AML-193 (cell line): ENCODE results near the gene RABGGTA.

Experiments used
- DNase-seq, 2 experiments: peaks; one replicate each; lab custom pipeline; 2025; lab: John Stamatoyannopoulos, UW

The RABGGTA gene

DNA sequence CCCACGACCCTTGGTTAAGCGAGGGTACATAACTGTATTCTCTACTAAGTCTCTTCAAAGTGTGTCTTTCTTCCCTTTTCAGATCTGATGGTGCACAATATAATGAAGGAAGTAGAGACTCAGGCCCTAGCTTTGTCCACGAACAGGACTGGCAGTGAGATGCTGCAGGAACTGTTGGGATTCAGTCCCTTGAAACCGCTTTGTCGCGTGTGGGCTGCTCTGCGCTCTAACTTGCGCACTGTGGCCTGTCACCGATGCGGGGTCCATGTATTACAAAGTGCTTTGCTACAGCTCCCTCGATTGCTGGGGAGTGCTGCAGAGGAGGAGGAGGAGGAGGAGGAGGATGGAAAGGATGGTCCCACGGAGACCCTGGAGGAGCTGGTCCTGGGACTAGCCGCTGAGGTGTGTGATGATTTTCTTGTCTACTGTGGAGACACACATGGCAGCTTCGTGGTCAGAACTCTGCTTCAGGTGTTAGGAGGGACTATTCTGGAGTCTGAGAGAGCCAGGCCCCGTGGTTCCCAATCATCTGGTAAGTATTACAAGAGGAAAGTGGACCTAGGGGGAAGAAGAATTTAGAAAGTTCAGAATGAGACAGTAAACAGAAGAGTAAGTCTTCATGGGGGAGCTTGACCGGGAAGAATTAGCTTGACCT is 29.1 kb upstream of the RABGGTA start:
- DNase-seq = no peak

DNA sequence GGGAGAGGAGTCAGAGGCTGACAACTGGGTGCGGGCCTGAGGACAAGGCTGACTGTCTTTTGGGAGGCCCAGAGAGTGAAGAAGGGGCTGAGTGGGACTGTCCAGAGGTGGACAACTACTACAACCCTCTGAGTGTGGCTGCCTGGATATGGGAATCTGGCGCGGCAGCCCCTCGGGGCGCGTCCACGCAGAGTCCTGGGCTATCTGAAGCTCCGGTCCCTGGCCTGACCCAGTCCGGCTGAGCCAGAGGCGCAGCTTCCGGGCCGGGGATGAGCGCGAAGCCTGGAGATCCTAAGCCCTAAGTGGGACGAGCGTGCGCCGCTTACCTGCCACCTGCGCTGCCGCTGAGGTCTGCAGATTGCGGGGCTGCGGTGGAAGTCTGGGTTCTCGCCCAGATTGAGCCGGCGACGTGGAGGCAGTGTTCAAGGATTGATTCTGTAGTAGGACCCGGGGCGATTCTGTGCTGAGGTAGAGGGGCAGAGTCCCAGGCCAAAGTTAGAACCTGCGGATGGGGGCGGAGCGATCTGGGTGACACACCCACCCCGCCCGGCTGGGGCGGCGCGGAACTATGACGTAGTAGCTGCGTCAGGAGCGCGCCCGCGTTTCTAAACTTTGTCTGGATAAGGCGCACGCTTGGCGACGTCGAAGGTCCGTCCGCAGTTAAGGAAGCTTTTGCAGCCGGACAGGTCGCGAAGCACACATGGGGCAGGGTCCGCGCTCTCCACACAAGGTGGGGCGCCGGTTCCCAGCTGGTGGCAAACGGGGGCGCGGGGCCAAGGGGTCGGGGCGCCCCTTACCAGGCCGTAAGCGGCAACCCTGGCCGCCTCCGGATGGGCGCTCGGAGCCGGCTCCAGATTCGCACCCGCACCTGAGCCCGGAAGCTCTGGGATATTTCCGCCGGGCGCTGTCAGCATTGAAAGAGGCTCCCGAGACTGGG is 28.1 kb upstream of the RABGGTA start, which contains the start of the genes DHRS1 and NOP9:
DHRS1 (minus strand) TSS at position 526 of the 937 bp plus-strand sequence. CDS start 674 bp downstream, outside the sequence.
NOP9 (plus strand) TSS at position 596 of the 937 bp plus-strand sequence; CDS start at position 701, 105 bp downstream.
- peak; percentile 72 to 84 for DNase-seq

DNA sequence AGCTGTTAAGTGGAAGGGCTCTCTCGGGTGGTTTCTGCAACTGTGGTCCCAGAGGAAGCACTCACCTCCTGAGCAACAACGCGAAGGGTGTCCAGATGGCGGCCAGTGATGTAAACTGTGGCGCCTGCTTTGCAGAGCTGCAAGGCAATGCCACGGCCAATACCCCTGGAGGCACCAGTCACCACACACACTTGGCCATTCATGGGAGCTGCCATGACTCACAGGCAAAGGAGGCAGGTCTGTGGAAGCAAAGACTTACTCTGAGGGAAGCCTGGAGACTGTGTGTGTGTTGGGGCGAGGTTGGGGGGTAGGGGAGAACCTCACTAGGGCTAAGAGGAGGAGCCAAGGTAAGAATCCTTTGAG is 27.5 kb upstream of the RABGGTA start:
- DNase-seq = no peak

DNA sequence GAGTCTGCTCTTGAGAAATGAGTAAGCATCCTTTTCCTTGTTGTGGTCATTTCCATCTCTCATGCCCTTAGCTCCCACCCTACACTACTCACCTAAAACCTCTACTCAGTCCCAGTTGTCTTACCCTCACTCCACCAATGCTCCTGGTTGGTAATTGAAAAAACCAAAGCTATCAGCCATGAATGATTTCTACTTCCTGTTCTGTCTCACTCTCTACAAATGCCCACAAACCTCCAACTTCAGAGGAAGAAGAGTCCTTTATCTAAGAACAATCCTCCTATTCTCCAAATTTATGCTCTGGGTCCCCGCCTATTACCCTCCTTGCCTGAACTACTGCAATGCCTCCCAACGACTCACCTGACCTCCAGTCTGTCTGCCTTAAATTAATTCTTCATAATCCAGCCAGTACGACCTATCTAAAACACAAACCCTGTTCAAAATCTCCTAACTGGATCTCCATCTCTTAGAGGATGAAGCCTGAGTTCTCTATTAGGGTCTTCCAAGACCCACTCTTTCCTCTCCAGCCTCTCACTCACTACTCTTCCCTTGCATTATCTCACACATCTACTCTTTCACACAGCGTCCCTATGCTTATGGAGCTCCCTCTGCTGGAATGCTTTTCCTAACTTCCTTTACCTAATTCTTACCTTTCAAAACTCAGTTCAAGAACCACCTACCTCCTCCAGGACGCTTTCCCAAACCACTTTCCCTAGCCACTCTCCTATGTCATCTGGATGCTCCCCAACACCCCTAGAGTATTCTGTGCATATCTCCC is 26.0 kb upstream of the RABGGTA start:
- DNase-seq = peak; percentile 36 to 39

DNA sequence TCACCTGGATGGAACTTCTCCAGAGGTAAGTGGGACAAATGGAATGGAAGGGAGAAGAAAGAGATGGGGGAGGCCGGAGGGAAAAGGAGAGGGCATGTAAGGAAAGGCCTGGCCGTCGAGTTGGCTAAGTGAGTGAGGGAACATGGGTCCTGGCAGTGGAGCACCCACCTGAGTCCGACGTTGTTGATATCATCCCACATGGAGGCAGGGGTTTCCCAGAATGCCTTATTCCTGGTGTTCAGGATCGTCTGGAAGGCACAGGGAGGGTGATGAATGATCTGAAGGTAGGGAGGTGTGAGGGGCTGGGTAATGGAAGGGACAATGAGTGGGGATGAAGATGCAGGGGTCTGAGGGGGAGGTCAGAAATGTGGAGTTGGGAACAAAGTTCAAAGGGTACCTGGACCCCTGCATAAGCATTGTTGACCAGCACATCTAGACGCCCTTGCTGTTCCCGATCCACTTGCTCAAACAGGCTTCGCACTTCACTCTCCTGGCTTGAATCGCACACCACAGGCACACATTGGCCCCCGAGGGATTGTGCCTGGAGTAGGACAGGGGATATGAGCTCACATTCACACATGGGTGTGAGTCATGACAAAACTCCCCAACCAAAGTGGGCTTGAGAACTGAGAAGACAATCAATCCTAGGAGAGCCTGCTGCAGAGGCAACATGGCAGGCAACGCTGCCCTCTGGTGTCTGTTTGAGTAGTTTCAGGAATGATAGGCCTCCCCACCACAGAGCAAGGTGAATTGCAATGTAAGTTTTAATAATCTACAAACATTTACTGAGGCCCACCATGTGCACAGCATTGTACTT is 25.2 kb upstream of the RABGGTA start:
- DNase-seq = peak; percentile 59 to 66

DNA sequence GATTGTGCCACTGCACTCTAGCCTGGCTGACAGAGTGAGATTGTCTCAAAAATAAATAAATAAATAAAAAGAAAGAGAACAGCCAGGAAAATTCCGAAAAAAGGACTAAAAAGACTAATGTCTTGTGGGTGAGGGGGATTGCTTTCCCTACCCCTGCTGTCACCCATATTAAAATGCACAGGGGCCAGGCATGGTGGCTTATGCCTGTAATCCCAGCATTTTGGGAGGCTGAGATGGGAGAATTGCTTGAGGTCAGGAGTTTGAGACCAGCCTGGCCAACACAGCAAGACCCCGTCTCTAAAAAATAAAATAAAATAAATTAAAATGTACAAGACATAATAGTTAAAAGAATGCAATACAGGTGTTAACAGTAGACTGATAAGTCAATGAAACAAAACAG is 22.1 kb upstream of the RABGGTA start:
- no peak for DNase-seq

DNA sequence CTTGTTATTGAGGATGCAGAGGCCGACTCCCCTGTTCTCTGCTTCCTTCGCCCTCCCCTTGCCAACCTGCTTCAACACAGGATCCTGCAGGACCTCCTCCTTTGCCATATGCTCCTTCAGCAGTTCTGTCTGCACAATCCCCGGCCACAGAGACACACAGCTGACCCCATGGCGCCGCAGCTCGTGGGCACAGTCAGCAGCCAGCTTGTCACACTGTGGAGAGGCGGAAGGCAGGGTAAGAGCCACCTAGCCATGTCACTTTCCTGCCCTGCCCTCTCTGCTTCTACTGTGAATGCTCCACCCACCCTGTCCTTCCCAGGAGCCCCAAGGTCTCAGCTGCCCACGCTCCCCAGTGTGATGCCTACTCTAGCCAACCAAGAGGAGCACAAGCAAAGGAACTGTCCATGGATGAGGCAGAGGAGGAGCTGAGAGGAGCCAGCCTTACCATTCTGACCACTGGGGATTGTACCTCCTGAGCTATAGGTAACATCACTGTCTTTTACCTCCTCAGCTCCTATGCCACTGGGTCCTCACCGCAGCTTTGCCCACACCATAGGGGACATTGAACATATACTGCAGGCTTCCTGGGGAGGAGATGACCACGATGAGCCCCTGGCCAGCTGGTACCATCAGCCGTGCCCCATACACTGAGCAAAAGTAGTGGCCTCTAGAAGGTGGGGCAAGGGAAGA is 20.9 kb upstream of the RABGGTA start:
- no peak for DNase-seq

DNA sequence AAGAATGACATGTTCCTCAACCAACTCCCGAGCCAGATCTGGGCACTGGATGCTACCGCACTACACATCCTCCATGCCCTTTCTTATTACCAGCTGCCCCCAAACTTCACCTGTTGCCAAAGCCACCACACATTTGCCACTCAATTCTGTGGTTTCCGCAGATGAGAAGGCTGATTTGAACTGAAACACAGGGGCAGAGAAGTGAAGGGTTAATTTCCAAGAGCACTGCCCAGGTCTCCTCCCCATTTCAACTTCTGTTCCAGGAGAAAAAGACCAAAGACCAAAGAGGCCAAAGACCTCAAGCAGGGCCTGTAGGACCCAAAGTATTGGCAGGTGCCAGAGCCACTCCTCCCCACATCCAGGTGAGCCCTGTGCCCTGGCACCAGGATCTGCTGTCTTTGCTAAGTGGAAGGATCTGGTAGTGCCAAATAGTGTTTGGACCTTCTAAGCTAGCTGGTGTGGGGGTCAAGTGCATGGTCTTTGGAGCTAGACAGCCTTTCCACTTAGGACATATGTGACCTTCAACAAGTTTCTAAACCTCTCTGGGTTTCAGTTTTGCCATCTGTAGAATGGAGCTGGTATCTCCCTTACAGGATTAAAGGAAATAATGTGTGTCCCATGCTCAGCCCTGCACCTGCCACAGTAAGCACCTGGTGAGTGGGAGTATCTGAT is 20.2 kb upstream of the RABGGTA start:
- DNase-seq = no peak

DNA sequence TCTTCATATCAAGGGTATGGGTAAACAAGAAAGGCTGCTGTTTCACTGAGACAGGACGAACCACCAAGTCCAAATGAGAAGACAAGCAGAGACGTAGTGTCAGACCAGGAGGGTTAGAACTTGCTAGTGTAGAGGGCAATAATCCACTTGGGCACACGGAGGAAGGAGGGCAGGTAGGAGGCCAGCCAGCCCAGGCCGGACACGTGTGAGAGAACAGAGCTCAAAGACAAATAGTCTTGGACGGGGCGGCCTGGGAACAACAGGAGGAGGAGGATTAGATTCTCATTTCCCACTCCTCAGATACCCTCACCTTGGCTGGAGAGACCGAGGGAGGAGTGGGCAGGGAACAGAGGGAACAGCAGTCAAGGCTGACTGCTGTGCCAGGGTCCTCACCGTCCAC is 19.3 kb upstream of the RABGGTA start:
- no peak for DNase-seq

DNA sequence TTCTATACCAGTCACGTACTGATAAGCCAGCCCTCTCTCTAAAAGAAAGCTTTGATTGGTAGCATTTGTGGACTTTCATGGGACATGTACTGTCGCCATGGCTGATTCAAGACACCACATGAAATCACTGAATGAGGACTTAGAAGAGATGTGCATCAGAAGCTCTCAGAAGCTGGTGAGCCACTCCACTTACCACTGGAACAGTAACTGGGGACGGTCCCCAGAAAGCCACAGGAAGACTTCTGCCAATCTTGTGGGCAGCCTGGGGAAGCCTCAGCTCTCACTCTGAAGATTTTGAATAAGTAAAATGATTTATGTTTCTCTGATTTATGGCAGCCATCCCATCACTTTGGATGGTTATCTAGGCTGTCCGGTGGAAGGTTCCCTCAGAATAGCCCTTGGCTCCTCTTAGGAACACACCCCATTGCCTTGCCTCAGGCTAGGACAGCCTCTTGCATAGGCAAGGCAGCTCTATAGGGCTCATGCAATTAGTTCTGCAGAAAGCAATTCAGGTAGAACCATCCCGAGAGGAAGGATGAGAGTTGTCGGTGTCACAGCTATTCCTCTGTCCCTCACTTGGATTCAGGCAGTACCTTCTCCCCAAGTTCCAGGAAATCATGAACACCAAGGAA is 18.4 kb upstream of the RABGGTA start:
- DNase-seq = no peak

DNA sequence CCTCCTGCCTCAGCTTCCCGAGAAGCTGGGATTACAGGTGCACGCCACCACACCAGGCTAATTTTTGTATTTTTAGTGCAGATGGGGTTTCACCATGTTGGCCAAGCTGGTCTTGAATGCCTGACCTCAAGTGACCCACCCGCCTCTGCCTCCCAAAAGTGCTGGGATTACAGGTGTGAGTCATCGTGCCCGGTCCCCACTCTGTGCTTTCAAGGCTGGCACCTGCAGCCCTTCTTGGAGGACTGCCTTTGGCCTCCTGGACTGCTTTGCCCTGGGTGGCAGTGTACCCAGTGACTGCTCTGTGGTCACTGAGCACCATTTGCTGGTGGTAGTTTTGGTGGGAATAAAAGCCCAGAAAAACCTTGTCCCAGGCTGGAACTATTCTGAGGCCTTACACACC is 15.6 kb upstream of the RABGGTA start:
- no peak for DNase-seq

DNA sequence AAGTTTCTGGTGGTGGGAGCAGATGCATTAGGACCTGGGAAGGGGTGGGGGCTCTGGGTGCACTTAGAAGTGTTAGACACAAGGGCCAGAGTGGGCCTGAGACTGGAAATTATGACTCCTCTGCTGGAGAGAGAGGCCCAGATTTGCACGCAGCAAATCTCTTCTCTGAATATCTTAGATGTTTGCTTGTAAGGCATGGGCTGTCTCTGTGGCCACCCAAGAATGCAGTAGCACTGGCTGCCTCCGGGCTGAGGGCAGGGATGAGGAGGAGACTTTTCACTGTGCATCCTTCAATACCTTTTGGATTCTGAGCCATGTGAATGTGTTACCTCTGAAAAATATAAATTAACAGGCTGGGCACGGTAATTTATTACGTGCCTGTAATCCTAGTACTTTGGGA is 14.0 kb upstream of the RABGGTA start:
- no peak for DNase-seq

DNA sequence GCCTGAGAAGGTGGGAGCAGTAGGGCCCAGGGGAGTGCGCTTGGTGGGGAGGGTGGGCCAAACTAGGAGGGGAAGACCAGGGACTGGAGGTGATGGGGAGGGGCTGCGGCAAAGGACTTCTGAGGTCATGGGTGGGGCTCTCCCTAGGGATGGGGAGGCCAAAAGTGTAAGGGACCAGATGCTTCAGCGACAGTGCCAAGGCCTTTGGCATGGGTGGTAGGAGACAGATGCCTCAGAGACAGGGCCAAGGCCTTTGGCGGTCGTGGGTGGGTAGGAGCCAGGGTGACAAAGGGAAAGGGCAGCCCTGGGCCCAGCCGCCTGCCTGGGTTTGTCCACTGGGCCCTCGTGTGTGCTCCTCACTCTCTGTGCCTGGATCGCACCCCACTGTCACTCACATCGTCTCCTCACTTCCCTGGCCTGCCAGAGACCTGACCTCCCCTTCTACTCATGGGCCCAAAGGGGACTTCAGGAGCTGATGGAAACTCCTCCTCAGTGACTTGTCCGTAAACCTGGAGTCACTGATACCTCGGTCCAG is 13.2 kb upstream of the RABGGTA start:
- no peak for DNase-seq

DNA sequence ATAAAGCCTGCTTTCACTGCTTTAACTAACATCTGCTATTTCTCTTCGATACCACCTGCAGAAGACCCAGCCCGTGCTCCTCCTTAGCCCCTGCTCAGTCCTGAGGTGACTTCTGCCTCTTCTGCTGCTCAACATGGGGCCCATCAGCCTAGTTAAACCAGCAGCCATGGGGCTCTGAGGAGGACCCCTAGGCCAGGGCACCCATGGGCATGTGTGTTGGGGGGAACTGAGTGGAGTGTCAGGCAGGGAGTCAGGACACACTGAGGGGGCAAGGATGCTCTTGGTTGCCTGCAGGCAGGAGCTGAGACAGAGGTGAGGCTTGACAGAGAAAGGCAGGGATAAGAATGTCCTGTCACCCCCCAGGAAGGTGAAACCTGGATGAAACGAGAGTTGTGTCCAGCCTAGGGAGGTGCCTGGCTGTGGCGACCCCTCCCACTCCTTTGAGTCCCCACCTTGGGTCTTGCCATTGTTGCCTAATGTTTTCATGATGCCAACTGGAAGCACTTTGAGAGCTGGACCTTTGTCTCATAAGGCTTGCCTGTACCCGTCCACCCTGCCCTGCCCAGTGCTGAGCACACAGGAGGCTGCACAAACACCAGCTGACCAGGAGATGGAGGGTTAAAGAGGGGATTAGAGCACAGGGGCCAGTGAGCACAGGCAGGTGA is 12.5 kb upstream of the RABGGTA start:
- no peak for DNase-seq

DNA sequence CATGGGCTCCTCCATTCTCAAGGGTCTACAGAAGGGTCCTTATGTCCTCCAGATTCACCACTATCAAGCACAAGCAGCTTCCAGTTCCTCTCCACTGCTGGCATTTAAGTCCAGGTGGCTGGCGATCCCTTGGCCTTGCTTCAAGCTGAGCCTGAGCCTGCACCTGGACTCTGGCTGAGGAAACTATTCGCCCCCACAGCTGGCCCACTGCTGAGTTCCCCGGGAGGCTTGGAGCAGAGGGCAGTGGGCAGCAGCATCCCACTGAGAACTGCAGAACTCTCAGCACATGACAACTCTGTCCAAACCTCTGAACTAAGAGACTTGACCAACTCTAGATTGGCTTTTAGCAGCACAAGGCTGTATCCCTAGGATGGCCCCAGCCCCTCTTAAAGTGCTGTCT is 11.3 kb upstream of the RABGGTA start:
- no peak for DNase-seq

DNA sequence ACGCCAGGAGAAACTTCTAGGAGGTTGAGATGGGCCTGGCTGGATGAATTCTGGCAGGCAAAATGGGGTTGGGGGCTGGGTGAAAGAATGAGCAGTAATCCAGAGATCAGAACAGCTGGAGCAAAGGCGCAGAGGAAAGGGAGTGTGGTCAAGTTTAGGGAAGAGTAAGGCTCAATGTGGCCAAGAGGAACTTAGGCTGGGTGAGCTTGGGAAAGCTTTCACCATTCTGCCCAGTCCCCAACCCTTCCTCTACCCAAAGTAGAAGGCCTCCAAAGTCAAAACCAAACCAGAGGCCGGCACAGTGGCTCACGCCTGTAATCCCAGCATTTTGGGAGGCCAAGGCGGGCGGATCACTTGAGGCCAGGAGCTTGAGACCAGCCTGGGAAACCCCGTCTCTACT is 10.2 kb upstream of the RABGGTA start:
- peak in 1 of 2 experiments; percentile 2 for DNase-seq

DNA sequence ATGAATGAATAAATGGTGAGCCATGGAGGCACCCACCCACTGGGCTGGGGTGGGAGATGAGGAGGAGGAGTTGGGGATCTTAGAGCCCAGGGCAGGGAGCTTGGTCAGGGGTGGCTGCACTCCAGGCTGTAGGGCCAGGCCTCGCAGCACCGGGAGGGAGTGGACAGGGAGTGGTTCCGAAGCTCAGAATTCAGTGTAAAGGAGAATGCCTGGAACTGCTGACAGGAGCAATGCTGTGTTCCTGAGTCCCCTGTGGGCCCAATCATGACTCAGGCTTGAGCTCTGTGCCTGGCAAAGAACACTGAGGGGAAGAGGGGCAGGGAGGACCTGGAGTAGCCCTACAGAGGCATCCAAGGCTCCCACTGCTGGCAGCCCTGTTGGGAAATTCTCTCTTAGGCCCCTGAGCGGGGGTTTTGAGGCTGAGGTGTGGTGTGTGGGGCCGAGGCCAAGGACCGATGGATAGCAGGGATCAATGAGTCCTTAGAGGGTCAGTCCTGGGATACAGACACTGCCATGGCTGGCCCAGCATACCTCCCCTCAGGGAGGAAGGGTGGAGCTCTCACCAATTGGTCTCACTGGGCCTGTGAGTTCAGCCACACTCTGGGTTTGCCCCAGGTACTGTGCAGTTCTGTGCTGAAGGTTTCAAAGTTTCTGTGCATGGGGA is 9.5 kb upstream of the RABGGTA start:
- DNase-seq = no peak
